NCI-H146 treated with DMSO at 0.1 percent for 48 hours (cell line): Measurements from ENCODE around the gene SCAANT1.

Experiments used
- DNase-seq: peaks from one replicate; lab custom pipeline; 2025; ENCODE audit not compliant: unreplicated experiment; lab: John Stamatoyannopoulos, UW

SCAANT1 gene

GRCh38 chr3:63911873-63912767, at the start of gene SCAANT1:
Gene SCAANT1, minus strand, starts transcription at chr3:63912383.
- peak; percentile 52 for DNase-seq

DNA sequence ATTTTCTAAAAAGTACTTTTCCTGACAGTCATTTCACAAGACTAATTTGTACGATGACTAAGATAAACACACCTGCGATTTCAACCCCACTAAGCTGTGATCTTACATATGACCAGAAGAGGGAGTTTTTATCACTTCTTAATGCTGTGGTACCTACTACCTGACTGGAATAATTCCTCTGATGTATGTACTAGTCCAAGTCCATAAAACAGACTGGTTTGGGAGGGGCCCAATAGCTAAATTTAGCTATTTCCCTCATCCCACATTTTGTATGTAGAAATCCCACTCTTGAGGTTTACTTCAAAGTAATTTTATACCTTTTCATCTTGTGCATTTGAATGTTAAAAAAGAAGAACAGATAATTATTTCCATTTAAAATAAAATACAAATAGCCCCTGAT, 49.7 kb upstream of the SCAANT1 start:
- peak; percentile 20 for DNase-seq

DNA sequence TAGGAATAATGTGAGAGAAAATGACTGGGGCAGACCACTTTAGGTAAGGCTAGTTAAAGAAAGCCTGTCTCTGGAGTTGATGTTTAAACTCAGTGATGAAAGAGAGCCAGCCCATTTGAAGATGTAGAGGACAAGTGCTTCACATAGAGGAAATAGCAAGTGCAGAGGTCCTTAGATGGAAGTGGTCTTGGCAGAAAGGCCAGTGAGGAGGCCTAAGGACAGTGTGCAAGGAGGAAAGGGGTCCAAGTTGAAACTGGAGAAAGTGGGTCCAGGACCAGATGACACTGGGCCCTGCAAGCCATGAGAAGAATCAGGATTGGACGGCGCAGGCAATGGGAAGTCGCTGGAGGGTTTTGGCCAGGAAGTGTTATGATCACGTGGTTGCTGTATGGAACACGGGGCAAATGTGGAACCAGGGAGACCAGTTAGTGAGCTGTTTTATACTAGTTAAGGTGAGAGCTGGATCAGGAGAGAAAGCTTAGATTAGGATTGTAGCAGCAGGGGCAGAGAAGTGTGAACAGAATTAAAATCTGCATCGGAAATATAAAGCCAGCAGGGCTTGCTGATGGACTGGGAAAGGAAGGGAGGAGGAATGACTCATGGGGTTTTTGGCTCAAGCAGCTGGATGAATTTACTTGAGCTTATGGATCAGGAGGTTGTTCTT, 48.0 kb upstream of the SCAANT1 start:
- no peak for DNase-seq

DNA sequence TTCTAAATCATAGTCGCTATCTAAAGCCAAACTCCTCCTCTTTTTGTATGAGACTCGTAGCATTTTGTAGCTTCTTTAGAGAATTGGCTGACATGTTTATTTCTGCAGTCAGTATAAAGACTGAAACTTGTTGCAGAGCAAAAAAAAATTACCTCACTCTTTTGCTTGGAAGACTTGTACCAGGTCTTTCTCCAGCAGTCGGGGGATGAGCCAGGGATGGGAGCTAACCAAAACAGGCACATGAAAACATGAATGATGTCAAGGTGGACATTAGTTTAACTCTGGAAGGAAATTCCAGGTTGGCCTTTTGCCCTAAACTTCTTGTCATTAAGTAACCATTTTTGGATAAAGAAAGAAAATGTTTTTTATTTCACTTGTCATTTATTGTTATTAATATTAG, 47.0 kb upstream of the SCAANT1 start:
- DNase-seq, result no peak

- DNase-seq, result no peak
Measured at GRCh38 chr3:63955830-63956545, 43.8 kb upstream of the SCAANT1 start.

DNA sequence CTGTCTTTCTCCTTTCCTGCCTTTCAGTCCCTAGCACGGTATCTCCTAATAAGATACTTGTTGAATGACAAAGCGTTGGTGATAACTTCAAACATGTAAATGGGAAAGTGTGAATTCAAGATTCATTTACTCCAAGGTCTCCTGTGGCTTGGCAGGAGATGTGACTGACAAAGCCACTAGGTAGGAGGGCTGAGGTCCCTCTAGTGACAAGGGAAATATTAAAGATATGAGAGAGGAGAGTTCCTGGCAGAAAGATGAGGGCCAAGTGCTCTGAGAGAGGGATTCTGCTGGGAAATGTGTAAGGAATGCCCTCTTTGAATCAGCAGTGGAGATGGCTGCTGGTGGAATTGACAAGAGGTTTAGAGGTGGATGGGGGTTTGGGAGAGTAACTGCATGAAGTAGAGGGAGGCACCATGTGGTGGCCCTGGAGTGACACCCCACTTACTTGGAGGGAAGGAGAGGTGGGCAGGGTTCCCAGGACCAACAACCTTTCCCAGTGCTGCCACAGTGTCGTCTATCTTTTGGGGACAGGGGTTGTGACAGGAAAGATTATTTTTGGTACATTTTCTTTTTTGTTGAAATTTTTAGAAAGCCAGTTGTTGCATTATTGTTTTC, 43.0 kb upstream of the SCAANT1 start:
- DNase-seq, result no peak

DNA sequence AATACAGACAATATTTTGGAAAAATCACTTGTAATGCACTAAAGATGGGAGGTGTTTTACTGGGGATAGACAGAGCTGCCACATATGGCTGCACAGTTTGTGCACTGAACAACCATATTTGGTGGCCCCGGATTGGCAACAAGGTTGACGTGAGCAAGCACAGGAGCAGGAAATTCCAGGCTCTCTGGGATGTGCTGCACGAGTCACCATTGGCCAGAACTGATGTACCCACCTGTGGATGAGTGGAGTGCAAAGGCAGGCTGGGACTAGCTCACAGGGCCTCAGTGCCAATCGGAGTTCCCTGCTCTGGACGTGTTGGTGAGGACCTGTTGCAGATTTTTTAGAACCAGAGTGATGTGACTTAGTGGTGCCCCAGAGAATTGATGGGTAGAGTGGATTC, 42.0 kb upstream of the SCAANT1 start:
- no peak for DNase-seq

DNA sequence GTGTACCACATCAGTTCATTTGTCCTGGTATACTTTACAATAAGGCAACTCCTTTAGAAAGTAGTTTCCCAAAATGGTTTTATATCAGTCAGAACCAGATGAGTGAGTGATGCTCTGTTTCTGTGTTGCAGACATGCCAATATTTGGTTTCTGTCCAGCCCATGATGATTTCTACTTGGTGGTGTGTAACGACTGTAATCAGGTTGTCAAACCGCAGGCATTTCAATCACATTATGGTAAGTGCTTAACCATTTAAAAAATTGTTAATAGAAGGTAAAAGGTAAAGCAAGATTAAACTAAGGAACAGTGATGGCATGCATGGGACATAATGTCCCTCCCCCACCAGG, 40.0 kb upstream of the SCAANT1 start:
- DNase-seq, result no peak

- no peak for DNase-seq
Measured at GRCh38 chr3:63951492-63952247, 39.5 kb upstream of the SCAANT1 start.

DNA sequence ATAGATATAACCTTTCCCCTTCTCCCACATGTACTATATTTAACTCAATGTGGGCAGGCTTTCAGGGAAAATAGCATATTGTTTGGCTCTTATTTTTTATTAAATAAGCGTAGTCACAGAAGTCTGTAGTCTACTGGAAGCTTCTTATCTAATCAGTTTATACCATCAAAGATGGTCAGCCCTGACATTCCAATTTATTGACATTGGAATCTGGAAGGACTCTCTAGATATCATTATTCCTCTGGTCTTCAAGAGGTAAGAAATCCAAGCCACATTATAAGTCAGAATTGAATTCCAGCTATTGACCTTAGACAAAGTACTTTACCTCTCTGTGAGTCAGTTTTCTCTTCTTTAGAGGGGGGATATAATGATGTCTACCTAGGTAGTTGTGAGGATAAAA, 38.5 kb upstream of the SCAANT1 start:
- DNase-seq, result no peak

DNA sequence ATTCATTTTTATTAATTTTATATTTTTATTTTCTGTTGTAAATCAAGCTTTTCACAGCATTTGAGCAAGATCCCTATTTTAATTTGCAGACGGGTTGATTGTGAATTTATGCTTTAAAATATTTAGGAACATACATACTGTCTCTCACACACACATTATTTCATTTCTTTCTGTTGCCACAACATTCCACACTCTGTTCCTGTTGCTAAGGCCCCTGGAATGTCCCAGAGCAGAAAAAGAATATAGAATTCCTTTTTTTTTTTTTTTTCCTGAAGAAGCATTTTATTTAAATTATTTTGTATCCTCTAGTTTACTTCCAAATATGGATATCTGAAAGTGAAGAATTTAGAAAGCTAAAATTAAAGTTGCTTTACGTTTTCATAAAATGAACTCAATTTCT, 36.8 kb upstream of the SCAANT1 start:
- DNase-seq, result no peak

GRCh38 chr3:63947594-63947993, 35.4 kb upstream of the SCAANT1 start:
- no peak for DNase-seq

GRCh38 chr3:63946753-63947152, 34.6 kb upstream of the SCAANT1 start:
- DNase-seq, result no peak

DNA sequence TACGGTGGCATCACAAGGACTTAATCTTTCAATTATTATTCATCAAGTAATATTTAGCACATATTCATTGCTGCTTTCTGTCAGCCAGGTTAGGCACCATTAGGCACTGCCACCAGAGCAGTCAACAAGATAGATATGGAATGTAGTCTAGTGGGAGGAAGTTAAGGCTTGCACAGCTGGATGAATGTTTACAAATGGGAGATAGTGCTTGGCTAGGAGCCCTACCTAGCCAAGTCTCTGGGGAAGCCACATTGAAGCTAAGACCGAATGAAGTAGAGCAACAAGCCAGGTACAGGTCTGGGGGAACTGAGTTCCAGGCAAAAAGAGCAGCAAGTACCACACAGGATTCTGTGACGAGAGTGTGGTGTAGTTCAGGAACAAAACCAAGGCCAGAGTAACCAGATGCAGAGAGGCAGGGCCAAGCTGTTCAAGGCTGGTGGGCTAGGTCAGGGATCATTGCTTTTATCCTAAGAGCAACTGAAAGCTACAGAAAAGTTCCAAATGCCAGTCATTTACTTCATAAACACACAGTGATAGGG, 33.4 kb upstream of the SCAANT1 start:
- DNase-seq, result no peak

- DNase-seq, result no peak
Measured at GRCh38 chr3:63943678-63944077, 31.5 kb upstream of the SCAANT1 start.

- DNase-seq, result no peak
Measured at GRCh38 chr3:63942528-63942927, 30.3 kb upstream of the SCAANT1 start.

- DNase-seq, result no peak
Measured at GRCh38 chr3:63940389-63940757, 28.2 kb upstream of the SCAANT1 start.

DNA sequence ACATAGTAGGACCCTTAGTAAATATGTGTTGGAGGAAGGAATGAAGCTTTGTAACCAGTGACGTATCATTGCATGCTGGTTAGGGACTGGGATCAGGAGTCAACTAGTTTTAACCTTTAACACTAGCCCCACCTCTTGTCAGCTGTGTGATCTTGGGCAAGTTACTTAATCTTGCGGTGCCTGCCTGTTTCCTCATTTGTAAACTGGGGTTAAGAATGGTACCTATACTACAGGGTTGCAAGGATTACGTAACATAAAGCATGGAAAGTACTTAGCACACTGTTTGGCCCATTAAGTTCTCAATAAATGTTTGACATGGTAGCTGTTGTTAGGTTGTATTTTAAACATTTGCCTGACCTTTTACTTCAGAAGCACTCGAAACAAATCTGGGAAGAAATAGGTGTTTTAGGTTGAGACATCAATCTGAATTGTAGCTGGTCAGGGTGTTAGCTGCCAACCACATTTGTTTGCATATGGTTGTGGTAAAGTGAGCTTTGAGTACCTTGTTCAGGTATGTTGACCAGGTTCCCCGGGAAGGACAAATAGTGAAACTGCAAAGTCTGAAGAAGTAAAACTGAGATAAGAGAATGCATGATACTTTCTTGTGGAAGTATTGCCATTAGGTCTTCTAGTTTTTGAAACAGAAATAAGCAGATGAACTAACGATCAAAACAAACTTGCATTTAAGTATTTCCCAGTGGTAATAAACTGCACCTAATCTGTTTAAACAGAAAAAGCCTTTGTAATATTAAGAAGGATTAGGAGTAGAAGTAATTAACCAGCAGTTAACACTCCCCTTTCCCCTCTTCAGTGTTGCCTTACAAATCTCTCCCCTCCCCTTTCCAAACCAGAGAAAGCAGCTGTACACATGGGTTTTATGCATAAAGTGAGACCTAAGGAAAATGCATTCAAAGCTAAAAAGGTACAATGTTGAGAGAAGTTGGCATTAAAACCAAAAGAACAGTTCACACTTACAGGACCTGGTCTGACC, 25.8 kb upstream of the SCAANT1 start:
- no peak for DNase-seq

GRCh38 chr3:63936925-63937324, 24.7 kb upstream of the SCAANT1 start:
- DNase-seq, result no peak
